ENCODE results near the gene ITGAE.
A peak's percentile ranks its signal among the peaks of the same experiment; 100 is the strongest.

The ITGAE gene

DNA sequence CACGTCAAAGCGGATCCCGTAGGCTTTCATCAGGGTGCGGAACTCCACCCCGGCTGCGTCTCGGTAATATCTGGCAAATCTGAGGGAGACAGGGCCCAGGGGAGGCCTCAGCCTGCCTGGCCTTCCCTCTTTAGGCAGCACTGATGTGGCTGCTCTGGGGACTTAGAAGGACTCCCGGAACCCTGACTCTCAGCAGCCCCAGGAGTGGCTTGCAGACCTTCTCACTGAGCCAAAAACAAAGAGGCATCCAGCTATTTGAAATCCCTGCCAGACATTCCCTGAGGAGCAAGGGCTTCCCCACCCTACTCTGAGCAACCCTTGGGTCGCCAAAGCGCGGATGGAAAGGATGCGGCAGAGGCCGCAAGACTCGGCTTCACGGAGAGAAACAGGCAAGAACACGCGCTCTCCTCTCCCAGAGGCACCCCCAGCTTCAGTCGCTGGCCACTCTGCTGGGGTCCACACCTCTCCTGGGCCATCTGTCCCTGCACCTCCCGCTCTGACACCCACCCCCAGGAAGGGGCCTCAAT, 112.9 kb downstream of the ITGAE start:
- TF ChIP-seq, protein P1, sequence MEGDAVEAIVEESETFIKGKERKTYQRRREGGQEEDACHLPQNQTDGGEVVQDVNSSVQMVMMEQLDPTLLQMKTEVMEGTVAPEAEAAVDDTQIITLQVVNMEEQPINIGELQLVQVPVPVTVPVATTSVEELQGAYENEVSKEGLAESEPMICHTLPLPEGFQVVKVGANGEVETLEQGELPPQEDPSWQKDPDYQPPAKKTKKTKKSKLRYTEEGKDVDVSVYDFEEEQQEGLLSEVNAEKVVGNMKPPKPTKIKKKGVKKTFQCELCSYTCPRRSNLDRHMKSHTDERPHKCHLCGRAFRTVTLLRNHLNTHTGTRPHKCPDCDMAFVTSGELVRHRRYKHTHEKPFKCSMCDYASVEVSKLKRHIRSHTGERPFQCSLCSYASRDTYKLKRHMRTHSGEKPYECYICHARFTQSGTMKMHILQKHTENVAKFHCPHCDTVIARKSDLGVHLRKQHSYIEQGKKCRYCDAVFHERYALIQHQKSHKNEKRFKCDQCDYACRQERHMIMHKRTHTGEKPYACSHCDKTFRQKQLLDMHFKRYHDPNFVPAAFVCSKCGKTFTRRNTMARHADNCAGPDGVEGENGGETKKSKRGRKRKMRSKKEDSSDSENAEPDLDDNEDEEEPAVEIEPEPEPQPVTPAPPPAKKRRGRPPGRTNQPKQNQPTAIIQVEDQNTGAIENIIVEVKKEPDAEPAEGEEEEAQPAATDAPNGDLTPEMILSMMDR (conservative IDR thresholded peaks at IDR 0.05; ENCODE audit: low read depth, low read length) = no peak
- DNase-seq (ENCODE audit: low read depth) = no peak
- no peak overlapping the region for H3K4me3 ChIP-seq (ENCODE audit: low read length)

DNA sequence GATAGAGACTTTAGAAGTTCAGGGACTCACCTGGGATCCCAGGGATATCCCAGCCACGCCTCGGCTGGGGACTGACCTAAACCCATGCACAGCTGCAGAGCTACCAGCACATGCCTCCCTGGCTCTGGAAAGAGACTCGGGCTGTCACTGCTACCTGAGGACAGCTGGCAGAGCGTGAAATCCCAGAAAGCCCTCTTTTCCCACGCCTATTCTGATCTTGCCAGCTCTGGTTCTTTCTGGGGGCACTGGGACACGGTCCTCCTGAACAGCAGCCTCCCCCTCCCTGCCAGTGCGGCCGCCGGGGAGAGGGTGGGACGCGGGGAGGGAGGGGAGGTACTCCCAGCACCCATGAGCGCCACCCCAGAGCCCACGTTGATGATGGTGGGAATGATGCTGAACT, 115.8 kb downstream of the ITGAE start:
- no peak overlapping the region for H3K4me3 ChIP-seq (ENCODE audit: low read length)
- DNase-seq (ENCODE audit: low read depth) = no peak
- TF ChIP-seq, protein P1 (conservative IDR thresholded peaks at IDR 0.05; ENCODE audit: low read depth, low read length) = no peak

DNA sequence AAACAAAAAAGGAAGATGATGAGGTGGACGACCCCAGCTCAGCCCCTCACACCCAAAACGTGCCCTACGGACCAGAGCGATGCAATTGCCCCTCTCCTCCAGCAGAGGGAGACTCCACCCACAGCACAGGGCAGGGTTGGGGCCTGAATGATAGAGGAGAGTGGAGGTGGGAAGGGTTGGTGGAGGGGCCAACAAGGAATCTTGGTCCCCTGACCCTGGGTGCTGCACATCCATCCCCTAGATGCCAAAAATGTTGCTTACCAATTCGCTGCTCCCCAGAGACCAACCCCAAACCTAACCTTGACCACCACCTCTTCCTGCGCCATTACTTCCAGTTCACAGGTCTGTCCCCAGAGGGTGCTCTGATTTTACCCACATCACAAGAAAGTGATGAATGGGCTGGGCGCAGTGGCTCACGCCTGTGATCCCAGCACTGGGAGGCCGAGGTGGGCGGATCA, 117.9 kb downstream of the ITGAE start:
- DNase-seq (ENCODE audit: low read depth) = no peak
- no peak overlapping the region for H3K4me3 ChIP-seq (ENCODE audit: low read length)
- TF ChIP-seq, protein P1 (conservative IDR thresholded peaks at IDR 0.05; ENCODE audit: low read depth, low read length) = peak; percentile 99

DNA sequence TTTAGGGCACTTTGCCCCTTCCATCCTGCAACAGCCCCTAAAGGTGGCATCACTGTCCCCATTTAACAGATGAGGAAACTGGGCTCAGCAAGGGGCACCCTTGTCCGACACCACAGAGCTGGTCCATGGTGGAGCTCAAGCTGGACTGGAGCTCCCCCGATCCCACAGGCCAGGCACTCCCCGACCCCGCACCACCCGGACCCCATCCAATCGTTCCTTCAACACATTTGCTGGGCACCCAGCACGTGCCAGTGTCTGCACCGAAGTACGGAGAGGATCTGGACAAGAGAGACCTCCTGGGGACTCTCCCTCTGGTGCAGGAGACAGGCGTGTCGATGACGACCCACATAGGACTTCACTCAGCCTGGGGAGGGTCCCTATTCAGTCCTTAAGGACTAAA, 119.0 kb downstream of the ITGAE start:
- no peak overlapping the region for H3K4me3 ChIP-seq (ENCODE audit: low read length)
- DNase-seq (ENCODE audit: low read depth) = no peak
- TF ChIP-seq, protein P1 (conservative IDR thresholded peaks at IDR 0.05; ENCODE audit: low read depth, low read length) = no peak

DNA sequence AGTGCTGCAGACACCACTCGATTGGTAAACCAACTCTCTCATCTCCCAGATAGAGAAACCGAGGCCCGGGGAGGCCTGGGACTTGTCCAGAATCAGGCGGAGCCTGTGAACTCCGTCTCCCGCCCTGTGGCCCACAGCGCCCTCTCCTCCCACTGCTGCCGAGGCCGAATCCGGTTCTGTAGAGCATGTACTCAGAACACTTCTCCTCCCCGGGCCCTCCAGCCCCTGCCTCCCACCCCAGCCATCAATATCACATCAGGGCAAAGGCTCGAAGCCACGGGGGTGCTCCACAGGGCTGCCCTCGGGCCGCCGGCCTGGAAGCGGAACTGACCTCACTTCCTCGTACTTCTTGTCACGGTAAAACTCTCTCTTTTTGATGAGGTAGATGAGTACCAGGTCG, 119.4 kb downstream of the ITGAE start:
- no peak for DNase-seq (ENCODE audit: low read depth)
- H3K4me3 ChIP-seq (ENCODE audit: low read length) = no peak overlapping the region
- TF ChIP-seq, protein P1 (conservative IDR thresholded peaks at IDR 0.05; ENCODE audit: low read depth, low read length) = no peak

DNA sequence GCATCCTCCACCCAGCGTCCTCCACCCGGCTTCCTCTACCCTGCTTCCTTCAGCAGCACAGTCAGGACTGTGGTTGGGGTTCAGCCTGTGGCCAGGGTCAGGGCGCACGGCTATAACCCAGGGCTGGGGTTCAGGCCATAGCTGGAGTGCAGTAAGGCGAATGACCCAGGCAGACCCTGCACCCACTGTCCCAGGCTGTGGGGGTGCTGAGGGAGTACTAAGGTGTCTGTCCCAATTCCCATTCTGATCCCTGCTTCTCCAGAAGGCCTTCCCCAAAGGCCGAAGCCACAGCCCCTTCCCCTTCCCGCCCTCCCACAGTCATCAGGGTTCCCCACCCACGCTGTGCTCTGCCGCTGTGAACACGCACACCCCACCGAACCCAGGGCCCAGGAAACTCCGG, 119.9 kb downstream of the ITGAE start:
- TF ChIP-seq, protein P1 (conservative IDR thresholded peaks at IDR 0.05; ENCODE audit: low read depth, low read length) = no peak
- no peak for DNase-seq (ENCODE audit: low read depth)
- H3K4me3 ChIP-seq (ENCODE audit: low read length) = no peak overlapping the region

DNA sequence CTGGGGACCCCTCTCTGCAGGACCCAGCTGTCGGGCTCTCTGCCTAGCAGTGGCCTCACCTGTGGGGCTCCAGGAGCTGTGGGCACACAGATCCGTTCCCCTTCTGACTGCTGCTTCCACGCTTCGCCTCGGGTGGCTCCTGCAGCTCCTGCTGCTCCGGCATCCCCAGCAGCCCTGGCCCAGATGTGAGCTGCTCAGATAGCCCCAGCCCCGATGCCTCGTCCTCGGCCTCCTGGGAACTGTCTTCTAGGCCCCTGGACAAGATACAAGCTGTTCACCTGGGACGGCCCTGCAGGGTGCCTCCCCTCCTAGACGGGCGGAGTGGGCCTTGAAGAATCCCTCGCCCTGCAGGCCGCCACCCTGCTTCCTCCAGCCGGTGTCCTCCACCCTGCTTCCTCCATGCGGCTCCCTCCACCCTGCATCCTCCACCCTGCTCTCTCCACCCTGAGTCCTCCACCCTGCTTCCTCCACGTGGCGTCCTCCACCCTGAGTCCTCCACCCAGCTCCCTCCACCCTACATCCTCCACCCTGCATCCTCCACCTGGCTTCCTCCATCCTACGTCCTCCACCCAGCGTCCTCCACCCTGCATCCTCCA, 121.4 kb downstream of the ITGAE start:
- no peak overlapping the region for H3K4me3 ChIP-seq (ENCODE audit: low read length)
- TF ChIP-seq, protein P1 (conservative IDR thresholded peaks at IDR 0.05; ENCODE audit: low read depth, low read length) = no peak
- DNase-seq (ENCODE audit: low read depth) = no peak
